ENCODE measurements around the gene PRKAG2. TPM values are rescaled to one million over a fixed set of nuclear protein-coding genes. Genes with fewer than 3 reads are reported as not detected.

PRKAG2 gene
- total RNA-seq, 4 donors from 2014 or later = 38.8 to 94.4 (median 73.2) TPM

DNA sequence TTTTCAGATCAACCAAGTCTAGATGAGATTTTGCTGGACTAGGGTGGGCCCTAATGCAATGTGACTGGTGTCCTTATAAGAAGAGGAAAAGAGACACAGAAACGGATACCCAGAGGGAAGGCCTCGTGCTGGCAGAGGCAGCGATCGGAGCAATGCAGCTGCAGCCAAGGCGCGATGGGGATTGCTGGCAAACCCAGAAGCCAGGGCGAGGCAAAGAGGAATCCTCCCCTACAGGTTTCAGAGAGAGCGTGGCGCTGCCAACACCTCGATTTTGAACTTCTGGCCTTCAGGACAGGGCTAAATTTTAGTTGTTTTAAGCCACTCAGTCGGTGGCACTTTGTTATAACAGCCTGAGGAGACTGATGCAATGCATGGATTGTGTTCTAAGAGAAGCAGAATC lies 200.2 kb downstream of the PRKAG2 start:
- Histone ChIP-seq H3K27me3 (no peaks in the 10 kb centered on the region), H3K4me3 (no peak overlapping the region), H3K36me3 (no peaks in the 10 kb centered on the region), H3K9me3 (no peaks in the 10 kb centered on the region), H3K4me1 (peaks cover 0 to 24% (median 5%) of the 10 kb centered on the region in 4 donors), H3K27ac (no peak overlapping the region)
- TF ChIP-seq, protein P1, sequence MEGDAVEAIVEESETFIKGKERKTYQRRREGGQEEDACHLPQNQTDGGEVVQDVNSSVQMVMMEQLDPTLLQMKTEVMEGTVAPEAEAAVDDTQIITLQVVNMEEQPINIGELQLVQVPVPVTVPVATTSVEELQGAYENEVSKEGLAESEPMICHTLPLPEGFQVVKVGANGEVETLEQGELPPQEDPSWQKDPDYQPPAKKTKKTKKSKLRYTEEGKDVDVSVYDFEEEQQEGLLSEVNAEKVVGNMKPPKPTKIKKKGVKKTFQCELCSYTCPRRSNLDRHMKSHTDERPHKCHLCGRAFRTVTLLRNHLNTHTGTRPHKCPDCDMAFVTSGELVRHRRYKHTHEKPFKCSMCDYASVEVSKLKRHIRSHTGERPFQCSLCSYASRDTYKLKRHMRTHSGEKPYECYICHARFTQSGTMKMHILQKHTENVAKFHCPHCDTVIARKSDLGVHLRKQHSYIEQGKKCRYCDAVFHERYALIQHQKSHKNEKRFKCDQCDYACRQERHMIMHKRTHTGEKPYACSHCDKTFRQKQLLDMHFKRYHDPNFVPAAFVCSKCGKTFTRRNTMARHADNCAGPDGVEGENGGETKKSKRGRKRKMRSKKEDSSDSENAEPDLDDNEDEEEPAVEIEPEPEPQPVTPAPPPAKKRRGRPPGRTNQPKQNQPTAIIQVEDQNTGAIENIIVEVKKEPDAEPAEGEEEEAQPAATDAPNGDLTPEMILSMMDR (IDR thresholded peaks at IDR 0.05) = no peak
- no peak for TF ChIP-seq POLR2A (IDR thresholded peaks at IDR 0.05)
- DNase-seq = no peak

DNA sequence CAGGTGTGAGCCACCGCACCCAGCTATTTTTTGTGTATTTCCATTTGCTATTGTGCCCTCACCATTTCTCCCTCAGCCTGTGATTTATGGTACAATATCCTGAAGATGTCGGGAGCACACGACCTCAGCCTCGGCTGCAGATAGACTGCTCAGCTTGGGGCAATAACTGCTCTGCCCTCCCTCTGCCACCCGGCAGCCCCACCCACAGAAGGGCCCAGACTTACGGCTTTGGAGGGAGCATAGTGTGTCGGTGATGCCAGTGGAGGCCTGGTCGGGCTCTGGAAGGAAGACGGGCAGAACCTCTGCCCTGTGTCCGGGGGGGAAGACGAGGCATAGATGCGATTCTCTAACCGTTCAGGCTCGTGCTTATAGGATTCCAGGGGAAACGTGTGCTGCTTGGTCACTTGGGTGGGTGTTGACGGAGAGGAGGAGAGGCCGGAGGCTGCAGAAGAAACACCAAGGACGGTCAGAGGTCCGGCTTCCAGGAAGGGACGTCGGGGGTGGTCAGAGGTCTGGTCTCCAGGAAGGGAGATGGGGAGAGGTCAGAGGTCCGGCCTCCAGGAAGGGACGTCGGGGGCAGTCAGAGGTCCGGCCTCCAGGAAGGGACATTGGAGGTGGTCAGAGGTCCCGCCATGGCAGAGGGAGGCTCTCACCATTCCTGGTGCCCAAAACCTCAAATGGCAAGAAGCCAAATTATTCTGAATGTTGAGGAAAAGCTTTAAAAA lies 201.6 kb downstream of the PRKAG2 start:
- no peak overlapping the region for H3K27ac ChIP-seq
- H3K4me3 ChIP-seq = no peak overlapping the region
- peaks cover 0 to 24% (median 5%) of the 10 kb centered on the region in 4 donors for H3K4me1 ChIP-seq
- H3K27me3 ChIP-seq = no peaks in the 10 kb centered on the region
- no peaks in the 10 kb centered on the region for H3K9me3 ChIP-seq
- no peak for TF ChIP-seq POLR2A (IDR thresholded peaks at IDR 0.05)
- TF ChIP-seq, protein P1 (IDR thresholded peaks at IDR 0.05) = no peak
- no peaks in the 10 kb centered on the region for H3K36me3 ChIP-seq
- no peak for DNase-seq

DNA sequence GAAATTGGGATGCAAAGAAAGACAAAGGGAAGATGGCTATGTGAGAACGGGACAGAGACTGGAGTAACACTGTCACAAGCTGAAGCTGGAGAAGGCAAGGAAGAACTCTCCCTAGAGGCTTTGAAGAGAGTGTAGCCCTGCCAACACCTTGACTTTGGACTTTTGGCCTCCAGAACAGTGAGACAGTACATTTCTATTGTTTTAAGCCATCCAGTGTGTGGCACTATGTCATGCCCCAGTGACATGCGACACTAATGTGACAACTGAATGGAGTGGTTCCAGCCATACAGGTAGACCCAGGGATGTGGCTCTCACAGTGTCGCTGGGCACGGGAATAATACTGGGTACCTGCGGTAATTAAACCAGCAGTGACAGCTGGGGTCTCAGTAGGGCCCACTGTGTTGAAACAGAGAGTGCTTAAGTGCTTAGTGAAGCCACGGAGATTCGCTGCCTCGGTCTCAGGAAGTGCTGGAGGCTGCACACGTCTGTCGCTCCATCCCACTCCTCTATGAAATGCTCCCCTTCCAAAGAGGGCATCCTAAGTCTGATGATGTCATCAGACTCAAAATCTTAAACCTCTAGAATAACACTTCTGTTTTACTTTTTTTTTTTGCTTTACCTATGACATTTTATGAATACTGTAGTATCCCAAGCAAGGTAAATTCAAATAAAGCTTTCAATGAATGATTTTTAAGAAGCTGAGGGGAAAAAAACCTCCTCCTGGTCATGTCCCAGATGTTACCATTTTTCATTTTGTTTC lies 202.6 kb downstream of the PRKAG2 start:
- H3K27me3 ChIP-seq = no peaks in the 10 kb centered on the region
- DNase-seq = peak in 1 of 3 donors; percentile 65

DNA sequence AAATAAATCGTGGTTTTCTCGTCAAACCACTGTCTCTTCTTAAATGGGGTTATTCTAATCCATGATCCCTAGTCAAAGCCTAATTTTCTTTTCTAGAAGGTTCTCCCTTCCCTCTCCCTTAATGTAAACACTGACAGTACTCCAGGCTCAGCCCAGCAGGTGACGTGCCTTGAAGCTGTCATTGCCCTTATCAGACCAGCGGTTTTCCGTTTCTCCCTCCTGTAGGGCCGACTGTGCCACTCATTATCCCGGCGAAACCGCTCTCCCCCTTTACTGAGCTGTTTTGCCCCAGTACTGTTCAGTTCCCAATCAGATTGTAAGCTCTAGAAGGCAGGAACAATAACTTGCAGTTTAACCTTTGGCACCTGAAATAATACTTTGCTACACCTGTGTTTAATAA lies 203.7 kb downstream of the PRKAG2 start:
- H3K4me3 ChIP-seq = no peak overlapping the region
- no peaks in the 10 kb centered on the region for H3K9me3 ChIP-seq
- TF ChIP-seq POLR2A (IDR thresholded peaks at IDR 0.05) = no peak
- TF ChIP-seq, protein P1 (IDR thresholded peaks at IDR 0.05) = peak in 1 of 6 experiments; percentile 17
- no peaks in the 10 kb centered on the region for H3K27me3 ChIP-seq
- peaks cover 0 to 7% (median 0%) of the 10 kb centered on the region in 3 donors for H3K36me3 ChIP-seq
- DNase-seq = no peak
- H3K4me1 ChIP-seq = peaks cover 0 to 14% (median 1%) of the 10 kb centered on the region in 4 donors
- H3K27ac ChIP-seq = peak overlapping the region in 3 of 4 donors; percentile 35 to 71 (median 70)

More for the DNA sequence above, 202.6 kb downstream of the PRKAG2 start:
- TF ChIP-seq, protein P1 (IDR thresholded peaks at IDR 0.05) = no peak
- TF ChIP-seq POLR2A (IDR thresholded peaks at IDR 0.05) = no peak
- Histone ChIP-seq H3K36me3 (no peaks in the 10 kb centered on the region), H3K4me3 (no peak overlapping the region), H3K9me3 (no peaks in the 10 kb centered on the region), H3K4me1 (peaks cover 0 to 17% (median 4%) of the 10 kb centered on the region in 4 donors), H3K27ac (peak overlapping the region in 2 of 4 donors; percentile 21 to 70)

DNA sequence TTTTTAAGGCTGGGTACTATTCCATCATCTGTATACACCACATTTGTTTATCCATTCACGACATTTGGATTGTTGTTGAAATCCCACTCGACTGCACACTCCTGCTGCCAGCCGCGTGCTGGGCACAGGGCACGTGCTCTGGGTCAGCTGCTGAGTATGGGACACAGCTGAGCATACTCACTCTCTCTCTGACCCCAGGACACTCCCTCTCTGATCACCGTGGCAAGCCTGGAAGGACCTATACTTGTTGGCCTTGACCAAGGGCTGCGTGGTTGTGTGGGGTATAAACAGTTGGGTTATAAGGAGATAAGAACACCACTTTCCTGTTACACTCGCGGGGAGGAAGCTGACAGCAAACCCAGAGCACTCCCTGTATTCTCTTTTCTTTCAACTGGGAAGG lies 204.2 kb downstream of the PRKAG2 start:
- no peak for DNase-seq
- H3K27ac ChIP-seq = peak overlapping the region in 3 of 4 donors; percentile 35 to 71 (median 70)
- TF ChIP-seq POLR2A (IDR thresholded peaks at IDR 0.05) = peak in 1 of 2 donors; percentile 18
- TF ChIP-seq, protein P1 (IDR thresholded peaks at IDR 0.05) = no peak

More for the DNA sequence above, 204.2 kb downstream of the PRKAG2 start:
- Histone ChIP-seq H3K4me3 (no peak overlapping the region), H3K9me3 (no peaks in the 10 kb centered on the region), H3K27me3 (no peaks in the 10 kb centered on the region), H3K4me1 (peaks cover 0 to 14% (median 1%) of the 10 kb centered on the region in 4 donors), H3K36me3 (peaks cover 0 to 11% (median 0%) of the 10 kb centered on the region in 3 donors)

Data from Peyer's patch (tissue), 4 donors.